Measurements from ENCODE around the gene RAP1GDS1. TPM values are rescaled to one million over a fixed set of nuclear protein-coding genes. Genes with fewer than 3 reads are reported as not detected.
"Not testable (repeated sequence)": the region's sequence is repeated elsewhere in the genome, so short reads cannot be mapped to it uniquely, and the experiment has no call there.

Gene RAP1GDS1
- total RNA-seq, 3 donors from 2014 or later, result 31.1 to 55.8 (median 33.8) TPM

GRCh38 chr4:98470831-98471230, 209.6 kb downstream of the RAP1GDS1 start:
- intact Hi-C loops (cut with DNase I; ENCODE audit: low total_unique reads), result no loop called here
- H3K9me3 ChIP-seq, result no peaks in the 10 kb centered on the region
- no peak overlapping the region for H3K4me3 ChIP-seq
- H3K4me1 ChIP-seq, result no peaks in the 10 kb centered on the region
- no peaks in the 10 kb centered on the region for H3K36me3 ChIP-seq
- no peaks in the 10 kb centered on the region for H3K27me3 ChIP-seq
- TF ChIP-seq POLR2AphosphoS5 (IDR thresholded peaks at IDR 0.05), result no peak
- TF ChIP-seq POLR2A (IDR thresholded peaks at IDR 0.05), result no peak
- TF ChIP-seq, protein P1, sequence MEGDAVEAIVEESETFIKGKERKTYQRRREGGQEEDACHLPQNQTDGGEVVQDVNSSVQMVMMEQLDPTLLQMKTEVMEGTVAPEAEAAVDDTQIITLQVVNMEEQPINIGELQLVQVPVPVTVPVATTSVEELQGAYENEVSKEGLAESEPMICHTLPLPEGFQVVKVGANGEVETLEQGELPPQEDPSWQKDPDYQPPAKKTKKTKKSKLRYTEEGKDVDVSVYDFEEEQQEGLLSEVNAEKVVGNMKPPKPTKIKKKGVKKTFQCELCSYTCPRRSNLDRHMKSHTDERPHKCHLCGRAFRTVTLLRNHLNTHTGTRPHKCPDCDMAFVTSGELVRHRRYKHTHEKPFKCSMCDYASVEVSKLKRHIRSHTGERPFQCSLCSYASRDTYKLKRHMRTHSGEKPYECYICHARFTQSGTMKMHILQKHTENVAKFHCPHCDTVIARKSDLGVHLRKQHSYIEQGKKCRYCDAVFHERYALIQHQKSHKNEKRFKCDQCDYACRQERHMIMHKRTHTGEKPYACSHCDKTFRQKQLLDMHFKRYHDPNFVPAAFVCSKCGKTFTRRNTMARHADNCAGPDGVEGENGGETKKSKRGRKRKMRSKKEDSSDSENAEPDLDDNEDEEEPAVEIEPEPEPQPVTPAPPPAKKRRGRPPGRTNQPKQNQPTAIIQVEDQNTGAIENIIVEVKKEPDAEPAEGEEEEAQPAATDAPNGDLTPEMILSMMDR (IDR thresholded peaks at IDR 0.05), result no peak
- no peak for DNase-seq (ENCODE audit: low spot score in 2 of 2)
- H3K27ac ChIP-seq, result no peak overlapping the region

GRCh38 chr4:98473046-98473445, 211.9 kb downstream of the RAP1GDS1 start:
- TF ChIP-seq POLR2AphosphoS5 (IDR thresholded peaks at IDR 0.05) (no peak), POLR2A (IDR thresholded peaks at IDR 0.05) (no peak)
- TF ChIP-seq, protein P1 (IDR thresholded peaks at IDR 0.05), result no peak
- no peak for DNase-seq (ENCODE audit: low spot score in 2 of 2)
- H3K9me3 ChIP-seq, result no peaks in the 10 kb centered on the region
- no peak overlapping the region for H3K4me3 ChIP-seq
- intact Hi-C loops (cut with DNase I; ENCODE audit: low total_unique reads), result no loop called here
- H3K4me1 ChIP-seq, result no peaks in the 10 kb centered on the region
- H3K27me3 ChIP-seq, result no peaks in the 10 kb centered on the region
- no peaks in the 10 kb centered on the region for H3K36me3 ChIP-seq
- no peak overlapping the region for H3K27ac ChIP-seq

DNA sequence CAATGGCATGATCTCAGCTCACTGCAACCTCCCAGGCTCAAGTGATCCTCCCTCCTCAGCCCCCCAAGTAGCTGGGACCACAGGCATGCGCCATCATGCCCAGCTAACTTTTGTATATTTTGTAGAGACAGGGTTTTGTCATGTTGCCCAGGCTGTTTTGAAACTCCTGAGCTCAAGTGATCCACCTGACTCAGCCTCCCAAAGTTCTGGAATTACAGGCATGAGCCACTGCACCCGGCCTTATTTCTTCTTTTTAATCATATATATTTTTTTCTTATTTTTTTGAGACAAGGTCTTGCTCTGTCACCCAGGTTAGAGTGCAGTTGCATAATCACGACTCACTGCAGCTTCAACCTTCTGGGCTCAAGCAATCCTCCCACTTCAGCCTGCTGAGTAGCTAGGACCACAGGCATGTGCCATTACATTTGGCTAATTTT, 213.2 kb downstream of the RAP1GDS1 start:
- Histone ChIP-seq H3K4me3 (no peak overlapping the region), H3K36me3 (no peaks in the 10 kb centered on the region), H3K27me3 (no peaks in the 10 kb centered on the region), H3K27ac (no peak overlapping the region), H3K9me3 (no peaks in the 10 kb centered on the region), H3K4me1 (no peaks in the 10 kb centered on the region)
- intact Hi-C loops (cut with DNase I; ENCODE audit: low total_unique reads), result no loop called here
- DNase-seq (ENCODE audit: low spot score in 2 of 2), result no peak
- TF ChIP-seq POLR2AphosphoS5 (IDR thresholded peaks at IDR 0.05) (no peak), POLR2A (IDR thresholded peaks at IDR 0.05) (no peak)
- TF ChIP-seq, protein P1 (IDR thresholded peaks at IDR 0.05), result no peak

- intact Hi-C loops (cut with DNase I; ENCODE audit: low total_unique reads), result loop anchor here (5.0 kb wide), 1 partner anchor 445 kb away; no protein-coding TSS in a partner anchor
- Histone ChIP-seq H3K36me3 (no peaks in the 10 kb centered on the region), H3K4me1 (no peaks in the 10 kb centered on the region), H3K9me3 (no peaks in the 10 kb centered on the region), H3K27me3 (no peaks in the 10 kb centered on the region), H3K4me3 (no peak overlapping the region), H3K27ac (peak overlapping the region in 1 of 2 donors; percentile 4)
- no peak for DNase-seq (ENCODE audit: low spot score in 2 of 2)
- TF ChIP-seq POLR2AphosphoS5 (IDR thresholded peaks at IDR 0.05) (no peak), POLR2A (IDR thresholded peaks at IDR 0.05) (no peak)
- TF ChIP-seq, protein P1 (IDR thresholded peaks at IDR 0.05), result no peak
These were observed 215.7 kb downstream of the RAP1GDS1 start for GRCh38 chr4:98476891-98477290.

- not testable (repeated sequence) for H3K36me3 ChIP-seq; H3K9me3 ChIP-seq; H3K4me1 ChIP-seq; H3K27me3 ChIP-seq; DNase-seq (ENCODE audit: low spot score in 2 of 2)
- intact Hi-C loops (cut with DNase I; ENCODE audit: low total_unique reads), result loop anchor here (5.0 kb wide), 1 partner anchor 447 kb away; no protein-coding TSS in a partner anchor
- H3K4me3 ChIP-seq, result peak overlapping the region in 1 of 3 donors; percentile 19
- H3K27ac ChIP-seq, result peak overlapping the region in 1 of 2 donors; percentile 61
These were observed 218.4 kb downstream of the RAP1GDS1 start for GRCh38 chr4:98479590-98479989.

- no peak overlapping the region for H3K4me3 ChIP-seq
- H3K27ac ChIP-seq, result peak overlapping the region in 1 of 2 donors; percentile 49
- no peaks in the 10 kb centered on the region for H3K27me3 ChIP-seq
- H3K9me3 ChIP-seq, result no peaks in the 10 kb centered on the region
- no peaks in the 10 kb centered on the region for H3K4me1 ChIP-seq
- DNase-seq (ENCODE audit: low spot score in 2 of 2), result no peak
- intact Hi-C loops (cut with DNase I; ENCODE audit: low total_unique reads), result no loop called here
- H3K36me3 ChIP-seq, result no peaks in the 10 kb centered on the region
- TF ChIP-seq POLR2A (IDR thresholded peaks at IDR 0.05), result no peak
- TF ChIP-seq, protein P1 (IDR thresholded peaks at IDR 0.05), result no peak
- TF ChIP-seq POLR2AphosphoS5 (IDR thresholded peaks at IDR 0.05), result no peak
These were observed 219.4 kb downstream of the RAP1GDS1 start for GRCh38 chr4:98480535-98480934.

All from breast epithelium (tissue), 4 donors.